Keratinocyte (primary cell): Measurements from ENCODE around the gene CGB2.
"Not testable (repeated sequence)": the region's sequence is repeated elsewhere in the genome, so short reads cannot be mapped to it uniquely, and the experiment has no call there.

ENCODE experiments used
- CTCF ChIP-seq, 3 experiments: IDR thresholded peaks in 1 of 3; conservative IDR thresholded peaks in 1 of 3; optimal IDR thresholded peaks in 1 of 3; 2 replicates in 2 of 3; 3 replicates in 1 of 3; pipeline versions ENCODE3 to v1.5.1; 2011; ENCODE audit warnings: low read length in 3 of 3, mild to moderate bottlenecking in 3 of 3, moderate library complexity in 2 of 3, control low read depth in 1 of 3, inconsistent platforms in 1 of 3; ENCODE audit not compliant: insufficient read depth in 2 of 3; ENCODE audit errors: extremely low read depth in 1 of 3
- EZH2 ChIP-seq: IDR thresholded peaks from one replicate; pipeline ENCODE4 v1.6.1; 2012; ENCODE audit warnings: inconsistent platforms, mild to moderate bottlenecking, low read length, moderate library complexity

GRCh38 chr19:49028686-49029085 lies 3.0 kb upstream of the CGB2 start:
- not testable (repeated sequence) for TF ChIP-seq EZH2; CTCF (optimal IDR thresholded peaks at IDR 0.05 in 1 of 3, IDR thresholded peaks at IDR 0.05 in 1 of 3, conservative IDR thresholded peaks at IDR 0.05 in 1 of 3; ENCODE audit: extremely low read depth in 1 of 3, insufficient read depth in 2 of 3, low read length in 3 of 3)
